ENCODE measurements around the gene HNMT.
"Not testable (repeated sequence)": the region's sequence is repeated elsewhere in the genome, so short reads cannot be mapped to it uniquely, and the experiment has no call there.

The HNMT gene

GRCh38 chr2:138034536-138034935, 70.3 kb downstream of the HNMT start:
- POLR2A ChIA-PET = no interaction called here

GRCh38 chr2:138035608-138036217, 71.4 kb downstream of the HNMT start:
- DNase-seq (ENCODE audit: extremely low spot score) = no peak
- ChIA-PET CTCF (no interaction called here), POLR2A (no interaction called here)
- no peak for TF ChIP-seq CTCF (IDR thresholded peaks at IDR 0.05; ENCODE audit: control extremely low read depth, extremely low read depth, low read depth, missing control alignments)

More at GRCh38 chr2:138034536-138034935, 70.3 kb downstream of the HNMT start:
- no peak for DNase-seq (ENCODE audit: extremely low spot score)
- CTCF ChIA-PET = no interaction called here
- TF ChIP-seq CTCF (IDR thresholded peaks at IDR 0.05; ENCODE audit: control extremely low read depth, extremely low read depth, low read depth, missing control alignments) = no peak

DNA sequence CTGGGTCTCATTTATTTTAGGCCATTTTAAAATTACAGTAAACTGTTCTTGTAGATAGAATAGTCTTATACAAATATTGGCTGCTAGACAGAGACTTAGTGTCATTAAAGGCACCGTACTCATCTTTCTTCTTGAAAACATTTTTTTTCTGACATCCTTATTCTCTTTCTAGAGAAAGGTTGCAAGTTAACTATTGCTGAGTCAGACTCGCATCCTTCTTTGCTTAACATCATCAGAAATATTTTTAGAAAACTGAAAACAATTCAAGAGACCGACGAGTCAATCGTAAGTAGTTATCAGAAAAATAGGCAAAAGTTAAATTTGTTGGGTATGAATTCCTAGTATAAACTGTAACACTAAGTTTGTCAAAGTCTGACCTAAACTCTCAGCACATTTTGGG, 72.2 kb downstream of the HNMT start:
- ChIA-PET POLR2A (no interaction called here), CTCF (no interaction called here)
- no peak for DNase-seq (ENCODE audit: extremely low spot score)
- TF ChIP-seq CTCF (IDR thresholded peaks at IDR 0.05; ENCODE audit: control extremely low read depth, extremely low read depth, low read depth, missing control alignments) = no peak

DNA sequence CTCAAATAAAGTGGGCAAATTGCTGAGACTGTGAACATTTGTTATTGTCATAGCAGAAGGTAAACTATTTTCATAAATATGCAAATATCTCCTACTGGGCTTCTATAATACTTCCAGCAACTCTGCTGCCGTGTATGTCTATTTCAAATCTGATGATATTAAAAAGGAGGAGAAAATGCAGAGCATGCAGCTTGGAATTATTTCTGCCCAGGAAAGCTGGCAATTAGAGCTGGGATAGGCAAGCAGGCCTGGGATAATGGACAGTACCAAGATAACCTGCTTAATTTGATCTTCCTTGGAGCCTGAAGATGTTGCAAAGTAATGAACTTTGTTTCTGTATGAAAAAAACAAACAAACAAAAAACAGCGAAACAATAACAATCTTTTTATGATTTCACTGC, 72.8 kb downstream of the HNMT start:
- POLR2A ChIA-PET = no interaction called here
- no peak for TF ChIP-seq CTCF (IDR thresholded peaks at IDR 0.05; ENCODE audit: control extremely low read depth, extremely low read depth, low read depth, missing control alignments)
- DNase-seq (ENCODE audit: extremely low spot score) = no peak
- CTCF ChIA-PET = interaction anchor here (1.1 to 1.8 kb wide), 2 partner anchors 22 to 41 kb away, joined by 3 to 4 read pairs; no protein-coding TSS in a partner anchor

- no peak for TF ChIP-seq CTCF (IDR thresholded peaks at IDR 0.05; ENCODE audit: control extremely low read depth, extremely low read depth, low read depth, missing control alignments)
- no peak for DNase-seq (ENCODE audit: extremely low spot score)
- ChIA-PET CTCF (interaction anchor here (1.1 to 2.4 kb wide), 3 partner anchors 9 to 202 kb away, joined by 3 to 6 read pairs (median 3); no protein-coding TSS in a partner anchor), POLR2A (no interaction called here)
Observed at GRCh38 chr2:138040616-138041015, 76.3 kb downstream of the HNMT start.

GRCh38 chr2:138042311-138042710, 78.0 kb downstream of the HNMT start:
- POLR2A ChIA-PET = no interaction called here
- no peak for DNase-seq (ENCODE audit: extremely low spot score)
- CTCF ChIA-PET = interaction anchor here (1.3 to 1.6 kb wide), 3 partner anchors 9 to 11 kb away, joined by 3 to 6 read pairs (median 3); no protein-coding TSS in a partner anchor
- no peak for TF ChIP-seq CTCF (IDR thresholded peaks at IDR 0.05; ENCODE audit: control extremely low read depth, extremely low read depth, low read depth, missing control alignments)

- POLR2A ChIA-PET = not testable (repeated sequence)
- CTCF ChIA-PET = interaction anchor here (0.7 kb wide), 1 partner anchor 24 kb away, joined by 3 read pairs; no protein-coding TSS in a partner anchor
Observed at GRCh38 chr2:138043588-138043987, 79.3 kb downstream of the HNMT start.

More at GRCh38 chr2:138043588-138043987, 79.3 kb downstream of the HNMT start:
- not testable (repeated sequence) for DNase-seq (ENCODE audit: extremely low spot score)

Data from GM10248 (cell line).